ENCODE data around the gene ARL14EP. TPM values are rescaled to one million over a fixed set of nuclear protein-coding genes. Genes with fewer than 3 reads are reported as not detected.

ARL14EP gene
- total RNA-seq, 1 donor from 2014 or later: 25.4 TPM

DNA sequence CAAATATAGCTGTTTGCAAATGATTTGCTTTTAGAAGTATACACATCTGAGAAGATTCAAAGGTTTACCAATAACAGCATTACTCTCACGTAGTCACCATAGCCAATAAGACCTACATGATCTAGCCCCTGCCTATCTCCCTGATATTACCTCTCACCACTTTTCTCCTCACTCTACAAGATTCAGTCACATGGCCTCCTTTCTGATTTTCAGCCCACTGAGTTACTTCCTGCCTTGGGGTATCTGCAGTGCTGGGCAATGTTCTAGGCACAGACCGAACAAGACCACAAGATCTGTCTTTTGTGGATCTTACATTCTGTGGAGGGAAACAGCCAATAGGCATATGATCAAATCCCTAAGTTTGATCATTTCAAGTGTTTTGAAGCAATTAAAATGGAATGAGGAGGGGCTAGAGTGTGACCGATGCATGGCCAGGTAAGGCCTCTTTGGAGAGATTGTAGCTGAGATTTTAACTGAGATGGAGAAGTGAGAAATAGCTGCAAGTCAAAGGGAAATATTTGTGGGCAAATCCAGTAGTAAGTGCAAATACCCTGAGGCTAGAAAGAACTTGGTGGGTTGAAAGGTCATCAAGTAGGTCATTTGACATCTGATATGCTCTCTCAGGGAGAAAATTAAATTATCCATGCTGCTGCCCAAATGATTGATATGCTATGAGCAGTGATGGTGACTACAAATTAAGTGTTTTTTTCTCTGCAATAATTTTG lies 43.1 kb downstream of the ARL14EP start:
- no peaks in the 10 kb centered on the region for H3K36me3 ChIP-seq (ENCODE audit: insufficient read depth, low read length)
- no peak overlapping the region for H2AFZ ChIP-seq (ENCODE audit: low read depth, low read length)
- no peak overlapping the region for H3K4me2 ChIP-seq (ENCODE audit: low read length)
- no peaks in the 10 kb centered on the region for H3K27me3 ChIP-seq (ENCODE audit: insufficient read depth, low read length)
- no peak overlapping the region for H3K9ac ChIP-seq (ENCODE audit: low read length)
- H3K27ac Mint-ChIP-seq (ENCODE audit: unreplicated experiment): no peak overlapping the region
- no peak overlapping the region for H3K4me3 Mint-ChIP-seq (ENCODE audit: unreplicated experiment)
- no peaks in the 10 kb centered on the region for H3K9me3 ChIP-seq (ENCODE audit: insufficient read depth, low read depth, low read length)
- H3K79me2 ChIP-seq (ENCODE audit: insufficient read depth, low read length): no peaks in the 10 kb centered on the region
- no peaks in the 10 kb centered on the region for H3K36me3 Mint-ChIP-seq (ENCODE audit: low read depth, unreplicated experiment)
- no peaks in the 10 kb centered on the region for H3K27me3 Mint-ChIP-seq (ENCODE audit: low read depth, unreplicated experiment)
- DNase-seq (ENCODE audit: low read depth) (no peak), FAIRE-seq (no peak)
- H4K20me1 ChIP-seq (ENCODE audit: insufficient read depth, low read length): no peaks in the 10 kb centered on the region
- peaks cover 6% of the 10 kb centered on the region for H3K4me1 Mint-ChIP-seq (ENCODE audit: low read depth, unreplicated experiment)
- no peaks in the 10 kb centered on the region for H3K9me3 Mint-ChIP-seq (ENCODE audit: unreplicated experiment)
- TF ChIP-seq, protein P1, sequence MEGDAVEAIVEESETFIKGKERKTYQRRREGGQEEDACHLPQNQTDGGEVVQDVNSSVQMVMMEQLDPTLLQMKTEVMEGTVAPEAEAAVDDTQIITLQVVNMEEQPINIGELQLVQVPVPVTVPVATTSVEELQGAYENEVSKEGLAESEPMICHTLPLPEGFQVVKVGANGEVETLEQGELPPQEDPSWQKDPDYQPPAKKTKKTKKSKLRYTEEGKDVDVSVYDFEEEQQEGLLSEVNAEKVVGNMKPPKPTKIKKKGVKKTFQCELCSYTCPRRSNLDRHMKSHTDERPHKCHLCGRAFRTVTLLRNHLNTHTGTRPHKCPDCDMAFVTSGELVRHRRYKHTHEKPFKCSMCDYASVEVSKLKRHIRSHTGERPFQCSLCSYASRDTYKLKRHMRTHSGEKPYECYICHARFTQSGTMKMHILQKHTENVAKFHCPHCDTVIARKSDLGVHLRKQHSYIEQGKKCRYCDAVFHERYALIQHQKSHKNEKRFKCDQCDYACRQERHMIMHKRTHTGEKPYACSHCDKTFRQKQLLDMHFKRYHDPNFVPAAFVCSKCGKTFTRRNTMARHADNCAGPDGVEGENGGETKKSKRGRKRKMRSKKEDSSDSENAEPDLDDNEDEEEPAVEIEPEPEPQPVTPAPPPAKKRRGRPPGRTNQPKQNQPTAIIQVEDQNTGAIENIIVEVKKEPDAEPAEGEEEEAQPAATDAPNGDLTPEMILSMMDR (IDR thresholded peaks at IDR 0.05; ENCODE audit: insufficient read depth, low read depth, low read length): no peak
- TF ChIP-seq EZH2 (IDR thresholded peaks at IDR 0.05; ENCODE audit: insufficient read depth, low read length): no peak
- no peak overlapping the region for H3K4me3 ChIP-seq (ENCODE audit: insufficient read depth, low read depth, low read length)
- H3K27ac ChIP-seq (ENCODE audit: low read depth, low read length): no peak overlapping the region
- no peaks in the 10 kb centered on the region for H3K4me1 ChIP-seq (ENCODE audit: insufficient read depth, low read length)

DNA sequence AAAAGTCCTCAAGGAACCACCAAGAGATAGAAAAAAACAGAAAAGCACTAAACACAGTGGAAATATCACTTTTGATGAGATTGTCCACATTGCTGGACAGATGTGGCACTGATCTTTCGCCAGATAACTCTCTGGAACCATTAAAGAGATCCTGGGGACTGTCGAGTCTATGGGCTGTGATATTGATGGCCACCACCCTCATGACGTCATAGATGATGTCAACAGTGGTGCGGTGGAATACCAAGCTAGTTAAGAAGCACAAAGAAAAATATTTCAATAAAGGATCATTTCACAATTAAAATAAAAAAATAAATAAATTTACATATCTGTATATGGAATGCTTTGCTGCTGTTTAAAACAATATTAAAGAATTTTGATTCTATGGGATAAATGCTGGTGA lies 45.5 kb downstream of the ARL14EP start:
- no peak for FAIRE-seq
- Mint-ChIP-seq H3K27ac (ENCODE audit: unreplicated experiment) (no peak overlapping the region), H3K9me3 (ENCODE audit: unreplicated experiment) (no peaks in the 10 kb centered on the region), H3K27me3 (ENCODE audit: low read depth, unreplicated experiment) (no peaks in the 10 kb centered on the region), H3K36me3 (ENCODE audit: low read depth, unreplicated experiment) (no peaks in the 10 kb centered on the region), H3K4me3 (ENCODE audit: unreplicated experiment) (no peak overlapping the region), H3K4me1 (ENCODE audit: low read depth, unreplicated experiment) (peaks cover 6% of the 10 kb centered on the region)
- no peak for TF ChIP-seq EZH2 (IDR thresholded peaks at IDR 0.05; ENCODE audit: insufficient read depth, low read length)
- TF ChIP-seq, protein P1 (IDR thresholded peaks at IDR 0.05; ENCODE audit: insufficient read depth, low read depth, low read length): no peak
- Histone ChIP-seq H3K4me1 (ENCODE audit: insufficient read depth, low read length) (no peaks in the 10 kb centered on the region), H4K20me1 (ENCODE audit: insufficient read depth, low read length) (no peaks in the 10 kb centered on the region), H3K4me3 (ENCODE audit: insufficient read depth, low read depth, low read length) (no peak overlapping the region), H3K9me3 (ENCODE audit: insufficient read depth, low read depth, low read length) (no peaks in the 10 kb centered on the region), H3K36me3 (ENCODE audit: insufficient read depth, low read length) (no peaks in the 10 kb centered on the region), H3K79me2 (ENCODE audit: insufficient read depth, low read length) (no peaks in the 10 kb centered on the region), H3K27me3 (ENCODE audit: insufficient read depth, low read length) (no peaks in the 10 kb centered on the region), H2AFZ (ENCODE audit: low read depth, low read length) (no peak overlapping the region), H3K9ac (ENCODE audit: low read length) (no peak overlapping the region), H3K27ac (ENCODE audit: low read depth, low read length) (no peak overlapping the region), H3K4me2 (ENCODE audit: low read length) (no peak overlapping the region)
- no peak for DNase-seq (ENCODE audit: low read depth)

- no peaks in the 10 kb centered on the region for H3K36me3 Mint-ChIP-seq (ENCODE audit: low read depth, unreplicated experiment)
- no peak overlapping the region for H3K27ac Mint-ChIP-seq (ENCODE audit: unreplicated experiment)
- DNase-seq (ENCODE audit: low read depth): no peak
- no peak overlapping the region for H3K27ac ChIP-seq (ENCODE audit: low read depth, low read length)
- no peak overlapping the region for H3K4me3 Mint-ChIP-seq (ENCODE audit: unreplicated experiment)
- no peaks in the 10 kb centered on the region for H3K36me3 ChIP-seq (ENCODE audit: insufficient read depth, low read length)
- no peaks in the 10 kb centered on the region for H3K27me3 ChIP-seq (ENCODE audit: insufficient read depth, low read length)
- H3K79me2 ChIP-seq (ENCODE audit: insufficient read depth, low read length): no peaks in the 10 kb centered on the region
- no peak overlapping the region for H3K4me2 ChIP-seq (ENCODE audit: low read length)
- no peak overlapping the region for H3K9ac ChIP-seq (ENCODE audit: low read length)
- no peaks in the 10 kb centered on the region for H3K4me1 Mint-ChIP-seq (ENCODE audit: low read depth, unreplicated experiment)
- no peaks in the 10 kb centered on the region for H4K20me1 ChIP-seq (ENCODE audit: insufficient read depth, low read length)
- TF ChIP-seq, protein P1 (IDR thresholded peaks at IDR 0.05; ENCODE audit: insufficient read depth, low read depth, low read length): no peak
- no peak for TF ChIP-seq EZH2 (IDR thresholded peaks at IDR 0.05; ENCODE audit: insufficient read depth, low read length)
- H3K9me3 ChIP-seq (ENCODE audit: insufficient read depth, low read depth, low read length): no peaks in the 10 kb centered on the region
- no peaks in the 10 kb centered on the region for H3K4me1 ChIP-seq (ENCODE audit: insufficient read depth, low read length)
- no peaks in the 10 kb centered on the region for H3K9me3 Mint-ChIP-seq (ENCODE audit: unreplicated experiment)
- H2AFZ ChIP-seq (ENCODE audit: low read depth, low read length): no peak overlapping the region
- FAIRE-seq: no peak
- H3K4me3 ChIP-seq (ENCODE audit: insufficient read depth, low read depth, low read length): no peak overlapping the region
- H3K27me3 Mint-ChIP-seq (ENCODE audit: low read depth, unreplicated experiment): no peaks in the 10 kb centered on the region
These were observed 47.3 kb downstream of the ARL14EP start for GRCh38 chr11:30370164-30370563.
